Effector memory CD8-positive, alpha-beta T cell (primary cell): Measurements from ENCODE around the gene ARHGEF17.

Experiments
- ATAC-seq: fragments of 150-1000 bp; cut with Tn5 transposase; replicated peaks from 2 replicates; pipeline ENCODE4 v1.10.0; 2021; ENCODE audit warnings: mild to moderate bottlenecking, moderate library complexity
- DNase-seq, 3 experiments: peaks; one replicate each; pipeline ENCODE4 v3.0.0; 2021
- H3K27ac Mint-ChIP-seq, 2 donors: one replicate each; pipeline ENCODE4 v1.8.0; 2022; ENCODE audit warnings: mild to moderate bottlenecking in 2 of 2, mixed read lengths in 2 of 2, moderate library complexity in 2 of 2
- H3K27me3 Mint-ChIP-seq, 2 donors: one replicate each; pipeline ENCODE4 v1.8.0; 2022; ENCODE audit warnings: mixed read lengths in 2 of 2
- H3K36me3 Mint-ChIP-seq: one replicate; pipeline ENCODE4 v1.8.0; 2022; ENCODE audit warnings: mild to moderate bottlenecking, moderate library complexity, mixed read lengths; ENCODE audit not compliant: insufficient read depth
- H3K4me1 Mint-ChIP-seq, 2 donors: one replicate each; pipeline ENCODE4 v1.8.0; 2022; ENCODE audit warnings: low read depth in 2 of 2, mixed read lengths in 2 of 2
- H3K4me3 Mint-ChIP-seq, 2 donors: one replicate each; pipeline ENCODE4 v1.8.0; 2022; ENCODE audit warnings: mild to moderate bottlenecking in 2 of 2, mixed read lengths in 2 of 2, moderate library complexity in 2 of 2
- H3K9me3 Mint-ChIP-seq, 2 donors: one replicate each; pipeline ENCODE4 v1.8.0; 2022; ENCODE audit warnings: mixed read lengths in 2 of 2

ARHGEF17 gene

DNA sequence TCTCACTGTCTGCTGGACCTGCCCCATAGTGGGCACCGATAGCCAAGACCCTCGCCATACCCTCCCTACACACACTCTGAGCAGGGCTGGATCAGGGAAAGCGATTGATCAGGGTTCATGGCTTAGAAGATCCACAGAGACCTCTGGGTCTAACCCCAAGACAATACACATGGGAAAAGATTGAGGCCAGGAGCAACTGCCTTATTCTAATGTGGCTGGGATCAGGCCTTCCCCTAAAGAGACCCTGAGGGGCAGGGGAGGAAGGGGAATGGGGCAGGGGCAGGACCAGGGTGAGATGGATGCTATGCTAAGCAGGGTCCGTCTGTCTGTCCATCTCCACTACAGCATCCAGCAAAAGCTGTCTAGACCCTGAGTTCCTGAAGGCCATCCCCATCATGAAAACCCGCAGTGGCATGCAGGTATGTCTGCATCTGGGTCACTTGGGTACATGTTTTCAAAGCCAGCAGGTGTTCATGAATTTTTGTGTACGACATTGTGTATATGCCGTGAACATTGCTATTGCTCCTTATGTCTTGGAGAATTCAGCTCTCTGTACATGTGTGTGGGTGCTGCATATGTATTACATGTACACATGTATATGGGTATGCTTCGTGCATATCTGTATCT, 52.8 kb downstream of the ARHGEF17 start:
- Mint-ChIP-seq H3K36me3 (peaks cover 4% of the 10 kb centered on the region), H3K27ac (no peak overlapping the region), H3K9me3 (no peaks in the 10 kb centered on the region), H3K4me3 (no peak overlapping the region), H3K4me1 (peaks cover 6 to 11% of the 10 kb centered on the region in 2 donors), H3K27me3 (no peaks in the 10 kb centered on the region)
- DNase-seq (no peak), ATAC-seq (no peak)

DNA sequence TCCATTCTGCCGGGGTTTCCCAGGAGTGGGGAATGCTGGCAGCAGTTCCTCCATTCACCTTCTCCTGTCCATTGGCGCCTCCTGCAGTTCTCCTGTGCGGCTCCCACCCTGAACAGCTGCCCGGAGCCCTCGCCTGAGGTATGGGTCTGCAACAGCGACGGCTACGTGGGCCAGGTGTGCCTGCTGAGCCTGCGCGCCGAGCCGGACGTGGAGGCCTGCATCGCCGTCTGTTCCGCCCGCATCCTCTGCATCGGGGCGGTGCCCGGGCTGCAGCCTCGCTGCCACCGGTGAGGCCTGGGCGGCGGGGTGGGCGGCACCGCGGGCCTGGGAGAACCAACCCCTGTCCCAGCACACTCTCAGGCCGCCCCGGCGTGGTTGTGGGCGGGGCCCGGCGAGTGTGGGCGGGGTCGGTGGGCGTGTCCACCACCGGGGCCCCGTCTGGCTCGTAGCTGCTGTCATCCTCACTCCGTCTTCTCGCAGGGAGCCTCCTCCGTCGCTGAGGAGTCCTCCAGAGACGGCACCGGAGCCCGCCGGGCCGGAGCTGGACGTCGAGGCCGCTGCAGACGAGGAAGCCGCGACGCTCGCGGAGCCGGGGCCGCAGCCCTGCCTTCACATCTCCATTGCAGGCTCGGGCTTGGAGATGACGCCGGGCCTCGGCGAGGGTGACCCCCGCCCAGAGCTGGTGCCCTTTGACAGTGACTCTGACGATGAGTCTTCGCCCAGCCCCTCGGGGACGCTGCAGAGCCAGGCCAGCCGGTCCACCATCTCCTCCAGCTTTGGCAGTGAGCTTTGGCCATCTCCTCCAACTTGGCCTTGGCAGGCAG, 54.1 kb downstream of the ARHGEF17 start:
- H3K4me3 Mint-ChIP-seq: no peak overlapping the region
- no peaks in the 10 kb centered on the region for H3K27me3 Mint-ChIP-seq
- ATAC-seq (no peak), DNase-seq (no peak)
- H3K36me3 Mint-ChIP-seq: peaks cover 4% of the 10 kb centered on the region
- peaks cover 19 to 23% of the 10 kb centered on the region in 2 donors for H3K4me1 Mint-ChIP-seq
- H3K9me3 Mint-ChIP-seq: no peaks in the 10 kb centered on the region
- H3K27ac Mint-ChIP-seq: peak overlapping the region in 1 of 2 donors; percentile 18

DNA sequence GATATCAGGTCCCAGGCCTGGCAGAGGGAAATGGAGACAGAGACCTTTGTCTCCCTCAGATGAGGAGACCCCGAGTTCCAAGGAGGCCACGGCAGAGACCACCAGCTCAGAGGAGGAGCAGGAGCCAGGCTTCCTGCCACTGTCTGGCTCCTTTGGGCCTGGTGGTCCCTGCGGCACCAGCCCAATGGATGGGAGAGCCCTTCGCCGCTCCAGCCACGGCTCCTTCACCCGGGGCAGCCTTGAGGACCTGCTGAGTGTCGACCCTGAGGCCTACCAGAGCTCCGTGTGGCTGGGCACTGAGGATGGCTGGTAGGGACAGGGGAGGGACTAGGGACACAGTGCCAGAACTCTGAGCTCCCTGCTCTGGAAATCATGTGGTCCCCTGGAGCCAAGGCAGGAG, 55.1 kb downstream of the ARHGEF17 start:
- Mint-ChIP-seq H3K27ac (peak overlapping the region in 1 of 2 donors; percentile 79), H3K36me3 (peaks cover 4% of the 10 kb centered on the region), H3K4me1 (peaks cover 20 to 28% of the 10 kb centered on the region in 2 donors), H3K4me3 (no peak overlapping the region), H3K27me3 (no peaks in the 10 kb centered on the region), H3K9me3 (no peaks in the 10 kb centered on the region)
- ATAC-seq (no peak), DNase-seq (no peak)

DNA sequence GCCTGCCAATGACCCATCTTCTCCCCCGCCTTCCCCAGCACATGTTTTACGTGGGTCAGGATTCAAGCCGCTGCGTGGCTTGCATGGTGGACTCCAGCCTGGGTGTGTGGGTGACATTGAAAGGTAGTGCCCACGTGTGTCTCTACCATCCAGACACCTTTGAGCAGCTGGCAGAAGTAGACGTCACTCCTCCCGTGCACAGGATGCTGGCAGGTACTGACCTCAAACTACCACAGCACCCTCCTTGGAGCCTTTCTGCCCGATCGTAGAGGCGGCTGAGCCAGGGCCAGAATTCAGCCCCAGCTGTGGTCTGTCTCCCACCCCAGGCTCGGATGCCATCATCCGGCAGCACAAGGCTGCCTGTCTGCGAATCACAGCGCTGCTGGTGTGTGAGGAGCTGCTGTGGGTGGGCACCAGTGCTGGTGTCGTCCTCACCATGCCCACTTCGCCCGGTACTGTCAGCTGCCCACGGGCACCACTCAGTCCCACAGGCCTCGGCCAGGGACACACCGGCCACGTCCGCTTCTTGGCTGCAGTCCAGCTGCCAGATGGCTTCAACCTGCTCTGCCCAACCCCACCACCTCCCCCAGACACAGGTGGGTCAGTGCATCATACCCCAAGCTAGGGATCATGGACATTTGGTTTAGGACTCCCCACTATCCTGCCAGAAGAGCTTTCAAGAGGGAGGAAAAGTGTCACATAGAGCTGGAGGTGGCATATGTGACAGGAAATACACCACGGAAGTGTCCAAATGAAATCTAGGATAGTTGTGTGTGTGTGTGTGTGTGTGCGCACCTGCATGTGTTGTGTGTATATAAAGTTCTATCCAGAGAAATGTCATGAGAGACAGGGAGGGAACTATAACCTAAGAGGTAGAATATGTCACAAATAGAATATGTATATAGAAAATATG, 57.5 kb downstream of the ARHGEF17 start:
- Mint-ChIP-seq H3K27me3 (no peaks in the 10 kb centered on the region), H3K36me3 (peaks cover 4% of the 10 kb centered on the region), H3K4me3 (peak overlapping the region; percentile 63 to 81), H3K27ac (peak overlapping the region; percentile 92 to 97), H3K4me1 (peaks cover 20 to 28% of the 10 kb centered on the region in 2 donors), H3K9me3 (no peaks in the 10 kb centered on the region)
- ATAC-seq (peak; percentile 65), DNase-seq (peak in 1 of 3 experiments; percentile 32)

DNA sequence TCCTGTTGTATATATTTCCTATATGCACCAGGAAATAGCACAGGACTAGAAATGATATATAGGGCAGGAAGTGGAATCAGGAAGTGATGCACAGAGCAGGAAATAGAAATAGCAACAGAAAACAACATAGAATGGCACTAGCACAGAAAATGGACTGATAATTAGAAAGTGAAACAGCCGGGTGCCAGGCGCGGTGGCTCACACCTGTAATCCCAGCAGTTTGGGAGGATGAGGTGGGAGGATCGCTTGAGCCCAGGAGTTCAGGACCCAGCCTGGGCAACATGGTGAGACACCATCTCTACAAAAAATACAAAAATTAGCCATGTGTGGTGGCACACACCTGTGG, 58.2 kb downstream of the ARHGEF17 start:
- H3K27me3 Mint-ChIP-seq: no peaks in the 10 kb centered on the region
- peak overlapping the region; percentile 92 to 97 for H3K27ac Mint-ChIP-seq
- H3K9me3 Mint-ChIP-seq: no peaks in the 10 kb centered on the region
- DNase-seq (peak in 1 of 3 experiments; percentile 41), ATAC-seq (peak; percentile 85)
- H3K4me3 Mint-ChIP-seq: peak overlapping the region; percentile 63 to 81
- H3K36me3 Mint-ChIP-seq: peaks cover 4% of the 10 kb centered on the region
- H3K4me1 Mint-ChIP-seq: peaks cover 20 to 28% of the 10 kb centered on the region in 2 donors

DNA sequence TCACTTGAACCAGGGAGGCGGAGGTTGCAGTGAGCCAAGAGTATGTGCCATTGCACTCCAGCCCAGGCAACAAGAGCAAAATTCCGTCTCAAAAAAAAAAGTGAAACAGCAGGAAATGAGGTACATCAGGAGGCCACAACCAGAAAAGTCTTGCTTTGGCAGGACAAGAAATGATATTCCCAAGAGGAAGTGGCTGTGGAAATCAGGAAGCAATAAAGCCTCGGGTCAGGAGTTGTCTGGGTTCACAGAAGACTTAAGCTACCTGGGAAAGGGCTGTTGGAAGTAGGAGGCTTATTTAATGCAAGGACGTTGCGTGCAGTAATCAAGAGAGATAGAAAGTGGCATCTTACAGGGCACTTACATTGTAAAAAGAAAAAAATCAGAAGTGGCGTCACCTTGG, 58.9 kb downstream of the ARHGEF17 start:
- Mint-ChIP-seq H3K4me1 (peaks cover 20 to 28% of the 10 kb centered on the region in 2 donors), H3K27ac (peak overlapping the region; percentile 92 to 97), H3K27me3 (no peaks in the 10 kb centered on the region), H3K4me3 (peak overlapping the region; percentile 63 to 81), H3K9me3 (no peaks in the 10 kb centered on the region), H3K36me3 (peaks cover 4% of the 10 kb centered on the region)
- no peak for DNase-seq
- ATAC-seq: no peak

DNA sequence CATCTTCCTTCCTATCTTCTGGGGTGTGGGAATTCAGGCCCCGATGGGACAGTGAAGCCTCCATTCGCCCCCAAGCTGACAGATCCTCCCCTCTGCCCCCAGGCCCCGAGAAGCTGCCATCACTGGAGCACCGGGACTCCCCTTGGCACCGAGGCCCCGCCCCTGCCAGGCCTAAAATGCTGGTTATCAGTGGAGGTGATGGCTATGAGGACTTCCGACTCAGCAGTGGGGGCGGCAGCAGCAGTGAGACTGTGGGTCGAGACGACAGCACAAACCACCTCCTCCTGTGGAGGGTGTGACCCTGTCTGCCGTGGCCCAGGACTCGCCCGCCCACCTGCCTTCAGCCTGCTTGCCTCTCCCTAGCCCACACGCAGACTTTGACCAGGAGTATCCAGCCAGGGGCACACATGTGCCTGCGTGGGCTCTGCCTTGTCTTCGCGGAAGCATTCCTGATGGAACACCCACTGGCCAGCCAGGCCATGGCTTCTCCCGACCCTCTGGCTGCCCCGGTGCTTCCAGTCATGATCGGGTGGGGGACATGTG, 59.5 kb downstream of the ARHGEF17 start:
- no peaks in the 10 kb centered on the region for H3K27me3 Mint-ChIP-seq
- no peaks in the 10 kb centered on the region for H3K9me3 Mint-ChIP-seq
- DNase-seq (no peak), ATAC-seq (peak; percentile 20)
- H3K36me3 Mint-ChIP-seq: peaks cover 4% of the 10 kb centered on the region
- peak overlapping the region; percentile 2 to 63 for H3K4me3 Mint-ChIP-seq
- H3K4me1 Mint-ChIP-seq: peaks cover 20 to 28% of the 10 kb centered on the region in 2 donors
- H3K27ac Mint-ChIP-seq: peak overlapping the region; percentile 92 to 97

DNA sequence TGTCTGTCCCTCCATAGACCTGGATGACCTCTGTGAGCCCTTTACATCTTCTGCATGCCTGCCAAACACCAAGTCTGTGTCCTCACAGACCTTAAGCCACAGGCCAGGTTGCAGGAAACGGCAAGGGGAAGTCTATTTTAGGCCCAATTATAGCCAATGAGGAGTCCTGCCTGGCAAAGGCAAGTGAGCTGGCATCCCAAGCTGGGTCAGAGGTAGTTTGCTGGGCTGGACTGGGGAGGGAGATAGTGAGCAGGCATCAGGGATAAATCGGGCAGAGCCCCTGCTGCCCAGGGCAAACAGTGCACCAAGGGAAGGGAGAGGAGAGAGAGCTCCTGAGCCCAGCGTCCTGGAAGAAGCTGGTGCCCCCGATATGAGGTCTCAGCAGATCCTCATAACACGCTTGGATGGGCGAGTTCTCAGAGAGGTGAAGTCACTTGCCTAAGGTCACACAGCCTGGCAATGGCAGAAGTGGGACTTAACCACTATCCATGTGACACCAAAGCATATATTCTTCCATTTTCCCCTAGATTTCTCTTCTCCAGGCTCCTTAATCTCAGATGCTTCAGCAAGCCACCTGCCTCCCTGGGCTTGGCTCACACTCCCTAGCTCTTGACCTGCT, 64.4 kb downstream of the ARHGEF17 start:
- peaks cover 18% of the 10 kb centered on the region for H3K36me3 Mint-ChIP-seq
- H3K4me1 Mint-ChIP-seq: peaks cover 9 to 18% of the 10 kb centered on the region in 2 donors
- no peaks in the 10 kb centered on the region for H3K27me3 Mint-ChIP-seq
- DNase-seq (no peak), ATAC-seq (no peak)
- no peak overlapping the region for H3K27ac Mint-ChIP-seq
- H3K4me3 Mint-ChIP-seq: no peak overlapping the region
- no peaks in the 10 kb centered on the region for H3K9me3 Mint-ChIP-seq

DNA sequence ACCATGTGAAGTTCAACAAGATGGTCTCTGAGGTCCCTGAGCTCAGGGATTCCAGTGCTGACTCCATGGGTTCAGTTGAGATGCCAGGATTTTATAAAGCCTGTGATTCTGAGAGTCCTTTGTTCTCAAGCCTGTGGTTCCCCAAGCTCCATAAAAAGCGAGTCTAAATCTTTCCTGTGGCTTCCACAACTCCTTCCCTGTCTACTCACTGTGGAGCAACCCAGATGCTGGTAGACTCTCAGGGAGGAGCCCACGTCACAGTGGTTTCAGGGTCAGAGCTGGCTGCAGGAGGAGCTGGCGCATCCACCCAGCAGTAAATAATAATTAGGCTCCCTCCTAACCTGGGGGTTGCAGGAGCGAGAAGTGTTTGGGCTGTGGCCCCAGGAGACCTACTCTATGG, 66.1 kb downstream of the ARHGEF17 start:
- Mint-ChIP-seq H3K27ac (no peak overlapping the region), H3K27me3 (no peaks in the 10 kb centered on the region), H3K36me3 (peaks cover 35% of the 10 kb centered on the region), H3K4me1 (peaks cover 22 to 29% of the 10 kb centered on the region in 2 donors), H3K9me3 (no peaks in the 10 kb centered on the region), H3K4me3 (no peak overlapping the region)
- DNase-seq (no peak), ATAC-seq (no peak)

DNA sequence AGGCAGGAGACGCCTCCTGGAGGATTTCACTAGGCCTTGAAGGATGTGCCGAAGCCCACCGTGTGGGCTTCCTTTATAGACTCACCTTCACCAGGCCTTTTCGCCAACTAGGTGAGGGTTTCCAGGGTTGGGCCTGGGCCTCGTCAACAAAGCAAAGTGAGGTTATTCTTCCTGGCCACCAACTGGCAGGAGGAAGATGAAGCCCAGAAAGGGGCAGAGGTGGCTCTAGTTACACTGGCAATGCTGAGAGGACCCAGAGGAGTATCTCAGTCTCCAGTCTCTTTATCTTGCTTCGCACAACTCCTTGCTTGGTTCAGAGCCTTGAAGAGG, 67.7 kb downstream of the ARHGEF17 start:
- peaks cover 23 to 40% of the 10 kb centered on the region in 2 donors for H3K4me1 Mint-ChIP-seq
- peak overlapping the region; percentile 76 to 82 for H3K4me3 Mint-ChIP-seq
- no peaks in the 10 kb centered on the region for H3K9me3 Mint-ChIP-seq
- ATAC-seq (no peak), DNase-seq (no peak)
- H3K27ac Mint-ChIP-seq: peak overlapping the region; percentile 89 to 94
- H3K27me3 Mint-ChIP-seq: no peaks in the 10 kb centered on the region
- H3K36me3 Mint-ChIP-seq: peaks cover 47% of the 10 kb centered on the region

DNA sequence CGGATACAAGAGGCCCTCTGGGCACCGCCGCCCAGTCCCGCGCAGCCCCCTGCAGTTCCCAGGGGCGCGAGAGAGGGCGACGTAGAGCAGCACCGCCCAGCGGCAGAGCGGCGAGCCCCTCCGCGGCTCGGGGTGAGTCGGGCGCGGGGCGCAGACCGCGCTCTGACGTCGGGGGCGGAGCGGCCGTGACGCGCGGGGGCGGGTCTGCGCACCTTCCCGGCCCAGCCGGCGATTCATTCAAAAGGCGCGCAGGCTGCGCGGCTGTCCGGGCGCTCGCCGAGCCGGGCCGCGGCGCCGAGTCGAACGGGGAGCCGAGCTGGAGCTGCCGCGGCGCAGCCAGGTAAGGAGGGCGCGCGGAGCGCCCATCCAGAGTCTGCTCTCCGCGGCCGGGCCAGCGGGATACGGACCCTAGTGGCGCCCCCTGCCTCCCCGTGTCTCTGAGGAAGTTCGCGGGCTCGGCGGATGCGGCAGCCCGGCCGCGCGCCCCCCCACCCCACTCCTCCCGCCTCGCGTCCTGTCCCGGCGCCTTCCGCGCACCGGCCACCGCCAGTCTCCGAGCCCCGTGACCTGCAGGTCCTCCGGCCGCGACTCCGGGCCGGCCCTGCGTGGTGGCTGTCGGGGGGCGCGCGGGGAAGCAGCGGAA, 68.2 kb downstream of the ARHGEF17 start, which contains the start of gene RELT:
Gene RELT, plus strand, starts transcription at position 240 of the 643 bp plus-strand sequence. CDS start 12,738 bp downstream, outside the sequence.
- Mint-ChIP-seq H3K36me3 (peaks cover 52% of the 10 kb centered on the region), H3K4me3 (peak within 1 kb of the TSS; percentile 76 to 82), H3K27ac (peak within 1 kb of the TSS; percentile 89 to 94), H3K4me1 (peaks cover 27 to 44% of the 10 kb centered on the region in 2 donors), H3K27me3 (no peaks in the 10 kb centered on the region), H3K9me3 (no peaks in the 10 kb centered on the region)
- DNase-seq: peak; percentile 95 to 99 (median 99)
- peak; percentile 79 for ATAC-seq

DNA sequence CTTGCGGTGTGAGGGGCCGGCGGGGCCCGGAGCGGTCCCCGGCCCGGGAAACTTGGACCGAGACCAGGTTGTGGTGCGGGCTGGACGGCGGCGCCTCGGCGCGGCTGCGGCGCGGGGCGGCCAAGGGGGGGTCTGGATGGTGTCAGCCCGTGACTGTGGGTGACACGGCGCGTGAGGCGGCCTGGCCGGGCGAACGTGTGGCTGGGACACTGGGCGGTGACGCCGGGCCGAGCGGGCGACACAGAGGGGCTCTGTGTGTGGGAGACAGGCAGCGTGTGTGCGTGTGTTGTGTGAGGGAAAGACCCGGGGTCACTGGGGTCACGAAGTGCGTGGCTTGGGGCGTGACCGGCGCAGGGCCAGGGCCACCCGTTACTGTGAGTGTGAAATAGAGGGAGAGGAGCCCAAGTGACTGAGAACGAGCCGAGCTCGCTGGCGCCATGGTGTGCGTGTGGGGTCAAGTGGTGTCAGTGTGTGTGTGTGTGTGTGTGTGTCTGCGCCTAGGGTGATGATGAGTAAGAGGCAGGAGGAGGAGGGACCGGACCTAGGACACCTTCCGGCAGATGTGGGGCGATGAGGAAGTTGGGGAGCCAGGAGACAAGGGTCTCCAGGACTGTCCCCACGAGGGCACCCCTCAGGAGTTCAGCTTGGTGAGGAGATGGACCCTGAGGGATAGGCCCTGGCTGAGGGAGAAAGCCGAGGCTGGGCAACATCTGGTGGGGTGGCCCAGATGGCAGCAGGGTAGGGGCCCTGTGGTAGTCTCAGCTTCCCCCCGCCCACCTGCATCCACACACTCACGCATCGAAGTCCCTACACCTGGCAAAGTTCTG, 68.9 kb downstream of the ARHGEF17 start:
- Mint-ChIP-seq H3K4me1 (peaks cover 31 to 47% of the 10 kb centered on the region in 2 donors), H3K4me3 (peak overlapping the region; percentile 76 to 82), H3K9me3 (no peaks in the 10 kb centered on the region), H3K27me3 (no peaks in the 10 kb centered on the region), H3K27ac (peak overlapping the region; percentile 89 to 94), H3K36me3 (peaks cover 59% of the 10 kb centered on the region)
- ATAC-seq: peak; percentile 59
- peak; percentile 69 to 74 (median 74) for DNase-seq
